GM03348 (cell line): ENCODE measurements around the gene ZNF586.
A peak's percentile ranks its signal among the peaks of the same experiment; 100 is the strongest.
"Not testable (repeated sequence)": the region's sequence is repeated elsewhere in the genome, so short reads cannot be mapped to it uniquely, and the experiment has no call there.

Source experiments
- DNase-seq: peaks from one replicate; pipeline ENCODE4 v3.0.0; 2012; ENCODE audit warnings: low spot score

ZNF586 gene

DNA sequence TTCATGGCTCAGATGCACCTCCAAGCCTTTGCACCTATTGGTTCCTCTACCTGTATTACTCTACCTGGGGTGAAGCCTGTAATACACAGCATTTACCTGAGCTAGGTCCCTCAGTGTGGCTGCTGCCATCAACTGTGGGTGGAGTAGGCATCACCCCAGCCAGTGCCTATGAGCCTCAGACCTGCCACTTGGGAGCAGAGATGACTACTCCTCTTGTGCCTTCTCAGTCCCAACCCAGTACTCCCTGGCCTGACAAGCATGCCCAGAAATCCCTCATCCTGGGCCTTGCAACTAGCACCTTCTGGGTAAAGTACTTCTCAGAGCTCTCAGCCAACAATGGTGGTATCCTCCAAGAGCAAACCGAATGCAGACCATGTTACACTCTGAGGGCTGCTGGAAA is 27.1 kb downstream of the ZNF586 start:
- DNase-seq: not testable (repeated sequence)

DNA sequence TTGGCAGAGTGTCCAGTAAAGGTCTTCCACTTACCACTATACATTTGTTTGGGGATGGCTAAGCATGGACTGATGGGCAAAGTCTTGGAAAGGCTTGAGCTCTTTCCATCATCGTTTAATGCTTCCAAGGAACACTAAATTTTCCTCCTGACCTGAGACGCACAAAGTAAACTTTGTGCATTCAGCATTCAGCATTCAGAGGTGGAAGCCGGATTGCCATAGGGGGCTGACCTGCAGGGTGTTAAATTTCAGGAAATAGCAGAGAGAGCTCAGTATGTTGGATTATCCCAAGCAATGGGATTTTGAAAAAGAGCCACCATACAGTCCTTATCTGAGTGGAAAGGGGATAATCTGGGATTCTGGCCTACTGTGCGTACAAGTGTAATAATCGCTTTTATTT is 31.2 kb downstream of the ZNF586 start:
- DNase-seq: no peak

- no peak for DNase-seq
Measured at GRCh38 chr19:57802269-57802668, 32.8 kb downstream of the ZNF586 start.

- DNase-seq: no peak
Measured at GRCh38 chr19:57803265-57803593, 33.8 kb downstream of the ZNF586 start.

GRCh38 chr19:57803594-57804325 is 34.3 kb downstream of the ZNF586 start:
- DNase-seq: peak; percentile 77

- no peak for DNase-seq
Measured at GRCh38 chr19:57807541-57807940, 38.1 kb downstream of the ZNF586 start.

- not testable (repeated sequence) for DNase-seq
Measured at GRCh38 chr19:57810410-57811295, 41.2 kb downstream of the ZNF586 start.

- no peak for DNase-seq
Measured at GRCh38 chr19:57812226-57812625, 42.8 kb downstream of the ZNF586 start.

GRCh38 chr19:57812975-57813820 is 43.7 kb downstream of the ZNF586 start:
- DNase-seq: not testable (repeated sequence)

GRCh38 chr19:57813919-57814504 is 44.5 kb downstream of the ZNF586 start:
- no peak for DNase-seq

DNA sequence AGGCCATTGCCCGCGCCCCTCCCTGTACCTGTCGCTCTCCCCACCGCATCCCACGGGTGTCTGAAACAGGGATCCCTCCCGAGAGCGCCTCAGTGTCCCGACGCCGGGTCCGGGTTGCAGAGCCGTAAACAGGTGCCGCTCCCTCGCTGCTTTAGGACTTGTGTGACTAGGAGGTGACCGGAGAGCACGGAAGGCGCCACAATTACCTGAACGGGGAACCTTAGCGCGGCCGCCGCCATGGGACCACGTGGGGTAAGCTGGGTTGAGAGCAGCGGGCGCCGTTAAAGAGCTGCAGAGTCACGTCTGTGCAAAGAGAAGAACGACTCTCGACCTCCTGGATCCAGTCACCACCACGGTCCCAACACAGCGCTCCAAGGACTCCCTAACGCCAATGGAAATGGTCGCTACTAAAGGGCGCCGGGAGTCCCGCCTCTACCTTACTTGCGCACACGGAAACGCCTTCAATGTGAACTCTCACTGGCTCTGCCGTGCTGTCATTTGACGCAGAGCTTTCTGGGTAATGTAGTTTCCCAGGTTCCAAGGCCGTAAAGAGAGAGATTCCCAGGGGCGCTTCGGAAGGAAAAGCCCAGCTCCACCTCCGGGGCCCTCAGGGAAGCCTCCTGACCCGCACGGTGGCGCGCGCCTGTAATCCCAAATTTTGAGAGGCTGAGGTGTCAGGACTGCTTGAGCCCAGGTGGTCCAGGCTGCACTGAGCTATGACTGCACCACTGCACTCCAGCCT is 45.2 kb downstream of the ZNF586 start, which contains the start of gene ZNF552:
ZNF552 (minus strand) TSS at position 409 of the 742 bp plus-strand sequence; CDS start at position 239, 170 bp downstream.
- peak; percentile 91 for DNase-seq

GRCh38 chr19:57815247-57816075 is 46.0 kb downstream of the ZNF586 start:
- no peak for DNase-seq

GRCh38 chr19:57816652-57817051 is 47.2 kb downstream of the ZNF586 start:
- DNase-seq: no peak

DNA sequence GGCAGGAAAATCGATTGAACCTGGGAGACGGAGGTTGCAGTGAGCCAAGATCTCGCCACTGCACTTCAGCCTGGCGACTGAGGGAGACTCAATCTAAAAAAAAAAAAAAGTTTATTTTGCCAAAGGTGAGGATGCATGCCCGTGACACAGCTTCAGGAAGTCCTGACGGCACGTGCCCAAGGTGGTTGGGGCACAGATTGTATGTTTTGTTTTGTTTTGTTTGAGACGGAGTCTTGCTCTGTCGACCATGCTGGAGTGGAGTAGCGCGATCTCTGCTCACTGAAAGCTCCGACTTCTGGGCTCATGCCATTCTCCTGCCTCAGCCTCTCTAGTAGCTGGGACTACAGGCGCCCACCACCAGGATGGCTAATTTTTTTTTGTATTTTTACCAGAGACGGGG is 48.5 kb downstream of the ZNF586 start:
- DNase-seq: no peak

GRCh38 chr19:57818378-57818777 is 48.9 kb downstream of the ZNF586 start:
- no peak for DNase-seq

DNA sequence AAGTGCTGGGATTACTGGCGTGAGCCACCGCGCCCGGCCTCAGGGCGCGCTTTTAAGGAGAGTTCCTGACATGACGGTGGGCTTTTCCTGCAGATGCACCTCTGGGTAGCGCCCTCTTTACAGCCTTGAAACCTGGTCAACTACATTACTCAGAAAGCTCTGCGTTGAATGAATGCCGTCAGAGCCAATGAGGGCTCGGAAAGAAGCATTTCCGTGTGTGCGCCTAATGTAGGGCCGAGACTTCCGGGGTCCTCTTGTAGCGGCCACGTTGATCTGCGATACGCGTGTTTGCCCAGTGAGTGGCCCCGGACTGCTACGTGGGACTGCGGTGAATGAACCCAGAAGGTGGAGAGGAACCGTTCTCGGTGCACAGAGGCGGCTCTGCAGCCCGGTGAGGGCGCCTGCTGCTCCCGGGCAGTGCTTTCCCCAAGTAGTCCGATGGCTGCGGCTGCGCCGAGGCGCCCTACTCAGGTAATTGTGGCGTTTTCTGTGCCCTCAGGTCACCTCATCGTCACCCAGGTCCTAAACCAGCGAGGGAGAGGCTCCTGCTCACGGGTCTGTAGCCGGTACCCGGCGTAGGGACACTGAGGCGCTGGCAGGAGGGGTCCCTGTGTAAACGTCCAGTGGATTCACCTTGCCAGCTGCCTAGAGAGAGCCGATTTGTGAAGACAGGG is 50.1 kb downstream of the ZNF586 start:
- peak; percentile 94 for DNase-seq

DNA sequence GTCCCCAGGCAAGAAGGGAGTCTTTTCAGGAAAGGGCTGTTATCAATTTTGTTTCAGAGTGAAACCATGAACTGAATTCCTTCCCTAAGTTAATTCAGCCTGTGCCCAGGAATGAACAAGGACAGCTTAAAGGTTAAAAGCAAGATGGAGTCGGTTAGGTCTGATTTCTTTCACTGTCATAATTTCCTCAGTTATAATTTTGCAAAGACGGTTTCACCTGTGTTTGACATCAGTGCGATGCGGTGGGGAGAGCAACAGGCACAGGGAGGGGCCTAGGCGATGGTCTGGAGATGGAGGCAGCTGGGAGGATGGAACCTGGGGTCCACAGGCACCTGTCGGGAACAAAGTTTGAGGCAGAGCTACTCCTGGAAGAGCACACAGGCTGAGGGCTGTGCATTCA is 51.1 kb downstream of the ZNF586 start:
- no peak for DNase-seq

GRCh38 chr19:57821095-57821494 is 51.6 kb downstream of the ZNF586 start:
- not testable (repeated sequence) for DNase-seq

DNA sequence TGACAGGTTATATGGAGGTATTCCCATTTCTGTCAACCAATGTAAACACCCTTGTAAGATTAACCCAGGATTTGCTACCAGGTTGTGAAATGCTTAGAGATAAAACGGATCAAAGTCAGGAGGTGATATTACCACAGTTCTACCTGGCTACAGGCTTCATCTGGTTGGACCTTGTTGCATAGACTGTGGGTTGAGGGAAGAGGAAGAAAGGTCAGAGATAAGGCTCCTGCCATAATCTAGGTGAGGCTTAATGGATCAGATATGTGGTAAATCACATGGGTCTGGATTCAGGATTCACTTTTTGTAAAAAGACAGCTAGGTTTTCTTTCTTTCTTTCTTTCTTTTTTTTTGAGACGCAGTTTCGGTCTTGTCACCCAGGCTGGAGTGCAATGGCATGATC is 52.0 kb downstream of the ZNF586 start:
- not testable (repeated sequence) for DNase-seq

DNA sequence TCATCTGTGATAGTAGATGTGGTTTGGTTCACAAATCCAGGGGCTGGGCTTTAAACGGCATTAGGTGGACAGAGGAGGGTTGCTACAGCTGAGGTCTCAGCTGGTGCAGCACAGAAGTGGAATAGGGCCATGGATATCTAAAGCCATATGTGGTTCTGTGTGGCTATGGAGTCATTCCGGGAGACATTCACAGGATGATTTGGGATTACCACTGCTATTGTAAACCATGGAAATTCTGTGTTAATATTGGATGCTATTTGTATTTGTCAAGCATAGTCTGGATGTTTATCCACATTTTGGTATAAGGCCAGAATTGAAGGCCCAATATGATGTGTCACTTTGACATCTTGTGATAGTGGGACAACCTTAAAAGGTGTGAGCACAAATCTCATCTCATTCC is 53.7 kb downstream of the ZNF586 start:
- not testable (repeated sequence) for DNase-seq
